A673 (cell line): ENCODE data around the gene CAMKK1.

Experiments
- CTCF ChIP-seq: fragments of 300-800, 200-600 bp; sonication (generic); conservative IDR thresholded peaks from 2 replicates; pipeline ENCODE4 v1.5.1; 2017; ENCODE audit warnings: low read depth, mild to moderate bottlenecking, antibody characterized with exemption, low read length, moderate library complexity, mixed read lengths
- EZH2 ChIP-seq: fragments of 200-600 bp; sonication (generic); IDR thresholded peaks from 2 replicates; pipeline ENCODE4 v1.6.1; 2017; ENCODE audit warnings: borderline replicate concordance, low read depth, mild to moderate bottlenecking, mixed read lengths, antibody characterized with exemption, low read length; ENCODE audit not compliant: poor library complexity, severe bottlenecking

- TF ChIP-seq CTCF, result no peak
- TF ChIP-seq EZH2, result no peak
These were observed 2.5 kb upstream of the CAMKK1 start for GRCh38 chr17:3895354-3895753.
